Adrenal gland (tissue), 5 donors: ENCODE data around the gene SPATA6.

Source experiments
- POLR2A ChIP-seq, 2 donors: fragments of 450-650 bp; IDR thresholded peaks; one replicate each; pipeline ENCODE4 v1.6.1; 2017; ENCODE audit warnings: antibody characterized with exemption in 2 of 2, mild to moderate bottlenecking in 2 of 2, moderate library complexity in 1 of 2
- TF ChIP-seq, protein P1 (sequence below), 6 experiments: fragments of 450-650 bp in 4 of 6; fragments of 200-600 bp in 2 of 6; sonication (generic) in 1 of 6; IDR thresholded peaks; 1 replicate in 5 of 6; 2 replicates in 1 of 6; pipeline versions ENCODE4 v1.5.1 to v1.8.0; 2016 to 2021; ENCODE audit warnings: antibody characterized with exemption in 6 of 6, mild to moderate bottlenecking in 2 of 6, moderate library complexity in 1 of 6
- donor health status: DM: no; HTN: no; CAD: no.

- TF ChIP-seq, protein P1, sequence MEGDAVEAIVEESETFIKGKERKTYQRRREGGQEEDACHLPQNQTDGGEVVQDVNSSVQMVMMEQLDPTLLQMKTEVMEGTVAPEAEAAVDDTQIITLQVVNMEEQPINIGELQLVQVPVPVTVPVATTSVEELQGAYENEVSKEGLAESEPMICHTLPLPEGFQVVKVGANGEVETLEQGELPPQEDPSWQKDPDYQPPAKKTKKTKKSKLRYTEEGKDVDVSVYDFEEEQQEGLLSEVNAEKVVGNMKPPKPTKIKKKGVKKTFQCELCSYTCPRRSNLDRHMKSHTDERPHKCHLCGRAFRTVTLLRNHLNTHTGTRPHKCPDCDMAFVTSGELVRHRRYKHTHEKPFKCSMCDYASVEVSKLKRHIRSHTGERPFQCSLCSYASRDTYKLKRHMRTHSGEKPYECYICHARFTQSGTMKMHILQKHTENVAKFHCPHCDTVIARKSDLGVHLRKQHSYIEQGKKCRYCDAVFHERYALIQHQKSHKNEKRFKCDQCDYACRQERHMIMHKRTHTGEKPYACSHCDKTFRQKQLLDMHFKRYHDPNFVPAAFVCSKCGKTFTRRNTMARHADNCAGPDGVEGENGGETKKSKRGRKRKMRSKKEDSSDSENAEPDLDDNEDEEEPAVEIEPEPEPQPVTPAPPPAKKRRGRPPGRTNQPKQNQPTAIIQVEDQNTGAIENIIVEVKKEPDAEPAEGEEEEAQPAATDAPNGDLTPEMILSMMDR (IDR thresholded peaks at IDR 0.05) = no peak
- no peak for TF ChIP-seq POLR2A (IDR thresholded peaks at IDR 0.05)
Measured at GRCh38 chr1:48391926-48392325, 80.1 kb downstream of the SPATA6 start.
